ENCODE data around the gene PPP6R1.

The PPP6R1 gene

GRCh38 chr19:55257461-55258420 is 1.1 kb downstream of the PPP6R1 start:
- peak; percentile 47 for DNase-seq

- DNase-seq = no peak
These were observed 2.0 kb downstream of the PPP6R1 start for GRCh38 chr19:55256562-55257460.

- peak; percentile 48 for DNase-seq
These were observed 3.0 kb downstream of the PPP6R1 start for GRCh38 chr19:55255618-55256423.

- no peak for DNase-seq
These were observed 4.2 kb downstream of the PPP6R1 start for GRCh38 chr19:55254625-55254977.

- DNase-seq = peak; percentile 70
These were observed 4.8 kb downstream of the PPP6R1 start for GRCh38 chr19:55253842-55254624.

GRCh38 chr19:55252760-55253663 is 5.8 kb downstream of the PPP6R1 start:
- DNase-seq = no peak

GRCh38 chr19:55251341-55252081 is 7.3 kb downstream of the PPP6R1 start:
- peak; percentile 56 for DNase-seq

GRCh38 chr19:55250262-55251036 is 8.4 kb downstream of the PPP6R1 start:
- no peak for DNase-seq

- no peak for DNase-seq
These were observed 9.0 kb downstream of the PPP6R1 start for GRCh38 chr19:55249841-55250240.

GRCh38 chr19:55248704-55249103 is 10.1 kb downstream of the PPP6R1 start:
- DNase-seq = no peak

- no peak for DNase-seq
These were observed 10.6 kb downstream of the PPP6R1 start for GRCh38 chr19:55248166-55248675.

GRCh38 chr19:55247621-55248099 is 11.2 kb downstream of the PPP6R1 start:
- DNase-seq = no peak

GRCh38 chr19:55246462-55247451 is 12.1 kb downstream of the PPP6R1 start:
- no peak for DNase-seq

GRCh38 chr19:55245236-55245904 is 13.4 kb downstream of the PPP6R1 start:
- no peak for DNase-seq

GRCh38 chr19:55244004-55244680 is 14.7 kb downstream of the PPP6R1 start:
- DNase-seq = no peak

GRCh38 chr19:55242517-55242916 is 16.3 kb downstream of the PPP6R1 start:
- DNase-seq = no peak
